Activated CD8-positive, alpha-beta T cell treated with anti-CD3 and anti-CD28 coated beads for 36 hours (primary cell): ENCODE measurements around the gene ALG12. TPM values are rescaled to one million over a fixed set of nuclear protein-coding genes. Genes with fewer than 3 reads are reported as not detected.

ENCODE experiments used
- ATAC-seq: fragments of 200-7000 bp; cut with Tn5 transposase; one replicate; pipeline ENCODE4 v1.10.0; 2021; ENCODE audit warnings: mild to moderate bottlenecking, moderate library complexity
- CTCF ChIA-PET: fragments of 350-600 bp; sonication (Branson Sonifier 250); formaldehyde crosslinking; loops from one replicate; lab custom pipeline; 2021; ENCODE audit warnings: antibody characterized with exemption; lab: Charles Lee
- POLR2A ChIA-PET: fragments of 350-600 bp; sonication (Branson Sonifier 250); formaldehyde crosslinking; loops from one replicate; lab custom pipeline; 2021; ENCODE audit warnings: antibody characterized with exemption; lab: Charles Lee
- DNase-seq: peaks from one replicate; pipeline ENCODE4 v3.0.0-alpha.2; 2020
- H3K27ac Mint-ChIP-seq: one replicate; pipeline ENCODE4 v1.8.0; 2021; ENCODE audit warnings: mild to moderate bottlenecking, mixed read lengths
- H3K27me3 Mint-ChIP-seq: one replicate; pipeline ENCODE4 v1.8.0; 2021; ENCODE audit warnings: mixed read lengths
- H3K36me3 Mint-ChIP-seq: one replicate; pipeline ENCODE4 v1.8.0; 2021; ENCODE audit warnings: low read depth, mixed read lengths
- H3K4me1 Mint-ChIP-seq: one replicate; pipeline ENCODE4 v1.8.0; 2021; ENCODE audit warnings: low read depth, mixed read lengths
- H3K4me3 Mint-ChIP-seq: one replicate; pipeline ENCODE4 v1.8.0; 2021; ENCODE audit warnings: mild to moderate bottlenecking, moderate library complexity, mixed read lengths
- H3K9me3 Mint-ChIP-seq: one replicate; pipeline ENCODE4 v1.8.0; 2021; ENCODE audit warnings: mixed read lengths
- intact Hi-C: fragments of 100-400 bp; cut with micrococcal nuclease; formaldehyde crosslinking; loops from one replicate; pipeline ENCODE4 v1.10.0; 2022
- total RNA-seq, 2 experiments: library from RNA; stranded (reverse); gene quantifications; one replicate each; pipeline ENCODE4 v1.2.3, GENCODE V29; 2021
- TF ChIP-seq, protein P1 (sequence below): fragments of 200-600 bp; IDR thresholded peaks from one replicate; pipeline ENCODE4 v1.8.0; 2022; ENCODE audit warnings: antibody characterized with exemption, mild to moderate bottlenecking

The ALG12 gene
- total RNA-seq, 2 experiments from 2014 or later, result 10.7 to 12.0 TPM

DNA sequence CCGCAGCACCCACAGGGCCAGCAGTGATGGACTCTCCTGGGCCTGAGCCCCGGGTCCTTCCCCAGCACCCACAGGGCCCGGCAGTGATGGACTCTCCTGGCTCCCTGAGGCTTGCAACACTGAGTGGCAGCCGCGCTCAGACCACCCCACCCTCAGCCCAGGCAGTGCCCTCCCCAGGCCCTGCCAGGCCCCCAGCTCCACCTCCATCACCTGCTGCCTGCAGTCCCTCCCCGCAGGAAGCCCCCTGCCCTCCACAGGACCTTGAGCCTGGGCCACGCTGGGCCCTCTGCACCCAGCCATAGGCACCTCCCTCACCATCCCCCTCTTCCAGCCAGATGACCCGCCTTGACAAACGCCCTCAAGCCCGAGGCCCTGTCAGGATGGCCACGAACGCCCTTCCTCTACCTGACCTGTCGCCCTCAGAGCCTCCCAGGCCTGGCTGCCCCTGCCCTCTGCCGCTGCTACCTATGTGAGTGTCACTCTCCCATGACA, 11.4 kb downstream of the ALG12 start:
- Mint-ChIP-seq H3K27me3 (no peaks in the 10 kb centered on the region), H3K9me3 (no peaks in the 10 kb centered on the region), H3K36me3 (peaks cover 20% of the 10 kb centered on the region), H3K4me1 (no peaks in the 10 kb centered on the region), H3K4me3 (no peak overlapping the region), H3K27ac (no peak overlapping the region)
- POLR2A ChIA-PET, result no interaction called here
- CTCF ChIA-PET, result no interaction called here
- TF ChIP-seq, protein P1, sequence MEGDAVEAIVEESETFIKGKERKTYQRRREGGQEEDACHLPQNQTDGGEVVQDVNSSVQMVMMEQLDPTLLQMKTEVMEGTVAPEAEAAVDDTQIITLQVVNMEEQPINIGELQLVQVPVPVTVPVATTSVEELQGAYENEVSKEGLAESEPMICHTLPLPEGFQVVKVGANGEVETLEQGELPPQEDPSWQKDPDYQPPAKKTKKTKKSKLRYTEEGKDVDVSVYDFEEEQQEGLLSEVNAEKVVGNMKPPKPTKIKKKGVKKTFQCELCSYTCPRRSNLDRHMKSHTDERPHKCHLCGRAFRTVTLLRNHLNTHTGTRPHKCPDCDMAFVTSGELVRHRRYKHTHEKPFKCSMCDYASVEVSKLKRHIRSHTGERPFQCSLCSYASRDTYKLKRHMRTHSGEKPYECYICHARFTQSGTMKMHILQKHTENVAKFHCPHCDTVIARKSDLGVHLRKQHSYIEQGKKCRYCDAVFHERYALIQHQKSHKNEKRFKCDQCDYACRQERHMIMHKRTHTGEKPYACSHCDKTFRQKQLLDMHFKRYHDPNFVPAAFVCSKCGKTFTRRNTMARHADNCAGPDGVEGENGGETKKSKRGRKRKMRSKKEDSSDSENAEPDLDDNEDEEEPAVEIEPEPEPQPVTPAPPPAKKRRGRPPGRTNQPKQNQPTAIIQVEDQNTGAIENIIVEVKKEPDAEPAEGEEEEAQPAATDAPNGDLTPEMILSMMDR, result no peak
- ATAC-seq (no peak), DNase-seq (no peak)
- intact Hi-C loops, result no loop called here

DNA sequence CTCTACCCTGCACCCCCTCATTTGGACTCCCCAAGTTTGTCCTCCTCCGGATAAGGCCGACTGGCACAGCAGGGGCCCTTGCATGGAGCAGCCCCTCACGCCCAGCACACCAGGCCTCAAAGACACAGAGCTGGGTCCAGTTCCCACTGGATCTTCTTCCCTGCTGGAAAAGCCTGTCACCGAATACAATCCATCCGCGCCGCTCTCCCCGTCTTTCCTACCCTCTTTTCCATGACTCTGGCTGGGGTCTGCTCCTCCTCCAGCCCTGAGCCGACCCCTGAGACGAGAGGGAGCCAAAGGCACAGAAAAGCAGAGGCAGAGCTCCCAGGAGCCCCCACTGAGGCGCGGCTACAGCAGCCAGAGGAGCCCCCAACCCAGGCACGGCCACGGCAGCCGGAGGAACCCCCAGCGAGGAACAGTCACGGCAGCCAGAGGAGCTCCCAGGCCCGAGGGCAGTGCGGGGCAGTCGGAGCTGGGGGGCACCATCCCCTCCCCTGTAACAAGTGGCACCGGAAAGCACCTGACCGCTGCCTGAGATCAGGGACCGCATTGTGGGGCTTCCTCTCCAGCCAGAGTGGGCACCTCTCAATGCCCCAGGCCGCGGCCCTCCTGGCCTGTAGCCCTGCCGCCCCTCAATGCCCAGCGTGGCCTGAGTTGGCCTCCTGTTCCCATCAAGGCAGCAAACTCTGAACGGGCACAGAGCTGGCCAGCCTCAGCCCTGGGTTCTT, 12.0 kb downstream of the ALG12 start:
- Mint-ChIP-seq H3K9me3 (no peaks in the 10 kb centered on the region), H3K4me3 (no peak overlapping the region), H3K36me3 (peaks cover 26% of the 10 kb centered on the region), H3K4me1 (no peaks in the 10 kb centered on the region), H3K27ac (no peak overlapping the region), H3K27me3 (no peaks in the 10 kb centered on the region)
- POLR2A ChIA-PET, result interaction anchor here (1.3 kb wide), 1 partner anchor 13 kb away, joined by 3 read pairs; no protein-coding TSS in a partner anchor
- TF ChIP-seq, protein P1, result no peak
- CTCF ChIA-PET, result interaction anchor here (1.0 kb wide), 1 partner anchor 124 kb away, joined by 3 read pairs; no protein-coding TSS in a partner anchor
- no peak for DNase-seq
- intact Hi-C loops, result no loop called here
- ATAC-seq, result no peak

DNA sequence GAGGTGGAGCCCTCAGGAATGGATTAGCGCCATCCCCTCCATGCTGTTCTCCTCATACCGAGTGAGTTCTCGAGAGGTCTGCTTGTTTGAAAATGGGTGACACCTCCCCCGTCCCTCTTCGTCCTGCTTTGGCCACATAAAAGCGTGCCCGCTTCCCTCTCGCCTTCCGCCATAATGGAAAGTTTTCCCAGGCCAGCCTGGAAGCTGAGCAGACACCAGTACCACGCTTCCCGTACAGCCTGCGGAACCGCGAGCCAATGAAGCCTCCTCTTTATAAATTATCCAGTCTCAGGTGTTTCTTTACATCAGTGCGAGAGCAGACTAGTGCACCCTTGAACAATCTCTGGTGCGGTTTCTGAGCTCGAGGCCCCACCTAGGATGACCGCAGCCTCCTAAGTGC, 12.8 kb downstream of the ALG12 start:
- Mint-ChIP-seq H3K9me3 (no peaks in the 10 kb centered on the region), H3K27ac (no peak overlapping the region), H3K4me1 (no peaks in the 10 kb centered on the region), H3K27me3 (no peaks in the 10 kb centered on the region), H3K4me3 (no peak overlapping the region), H3K36me3 (peaks cover 33% of the 10 kb centered on the region)
- DNase-seq (no peak), ATAC-seq (no peak)
- CTCF ChIA-PET, result interaction anchor here (1.0 kb wide), 1 partner anchor 125 kb away, joined by 3 read pairs; no protein-coding TSS in a partner anchor
- intact Hi-C loops, result no loop called here
- POLR2A ChIA-PET, result interaction anchor here (1.3 kb wide), 1 partner anchor 13 kb away, joined by 3 read pairs; no protein-coding TSS in a partner anchor
- TF ChIP-seq, protein P1, result no peak

DNA sequence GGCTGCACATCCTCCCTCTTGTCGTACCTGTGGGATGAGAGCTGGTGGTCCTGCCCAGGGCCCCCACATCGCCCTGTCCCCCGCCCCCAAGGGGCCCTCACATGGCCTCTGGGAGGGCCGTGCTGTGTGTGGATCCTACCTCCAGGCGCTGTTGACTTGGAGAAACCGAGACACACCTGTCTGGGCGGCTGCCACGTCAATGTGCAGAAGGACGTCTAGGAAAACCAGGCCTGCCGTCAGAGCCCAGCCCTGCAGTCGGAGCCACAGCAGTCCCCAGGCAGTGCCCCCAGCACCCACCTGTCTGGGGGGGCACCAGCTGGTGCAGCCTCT, 14.2 kb downstream of the ALG12 start:
- H3K36me3 Mint-ChIP-seq, result peaks cover 36% of the 10 kb centered on the region
- H3K27ac Mint-ChIP-seq, result no peak overlapping the region
- intact Hi-C loops, result no loop called here
- ATAC-seq (no peak), DNase-seq (no peak)
- ChIA-PET CTCF (no interaction called here), POLR2A (interaction anchor here (1.2 kb wide), 1 partner anchor 10 kb away, joined by 3 read pairs; no protein-coding TSS in a partner anchor)
- TF ChIP-seq, protein P1, result no peak
- H3K9me3 Mint-ChIP-seq, result no peaks in the 10 kb centered on the region
- peaks cover 3% of the 10 kb centered on the region for H3K4me1 Mint-ChIP-seq
- no peaks in the 10 kb centered on the region for H3K27me3 Mint-ChIP-seq
- H3K4me3 Mint-ChIP-seq, result no peak overlapping the region
